HT1080 (cell line): ENCODE measurements around the gene MRPL39. TPM values are rescaled to one million over a fixed set of nuclear protein-coding genes. Genes with fewer than 3 reads are reported as not detected.

ENCODE experiments used
- DNase-seq: peaks from one replicate; pipeline ENCODE4 v3.0.0-alpha.2; 2015; ENCODE audit warnings: low read depth
- total RNA-seq: library from RNA; depleted of rRNA; stranded (reverse); fragments of >200 nt; shearing (Covaris generic); gene quantifications from 2 replicates; pipeline ENCODE4 v1.2.3, GENCODE V29; 2014; rRNA removed

The MRPL39 gene
- total RNA-seq, 1 experiment from 2014 or later: 51.9 TPM

DNA sequence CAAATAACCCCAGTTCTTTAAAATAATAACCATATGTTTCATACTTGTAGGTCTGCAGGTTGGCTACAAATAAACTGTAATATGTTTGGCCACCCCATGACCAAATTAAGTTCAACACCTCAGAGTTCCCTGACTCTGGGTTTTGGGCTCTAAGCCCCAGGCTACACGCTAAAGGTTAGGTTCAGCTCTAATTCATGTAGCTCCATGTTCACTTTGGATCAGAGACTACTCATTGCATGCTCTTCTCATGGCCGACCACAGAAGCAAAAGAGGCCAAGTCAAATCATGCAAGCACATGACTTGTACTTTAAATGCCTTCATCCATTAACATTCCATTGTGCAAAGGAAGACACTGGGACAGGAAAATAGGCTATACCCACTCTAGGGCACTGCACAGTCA lies 66.2 kb downstream of the MRPL39 start:
- DNase-seq: no peak

DNA sequence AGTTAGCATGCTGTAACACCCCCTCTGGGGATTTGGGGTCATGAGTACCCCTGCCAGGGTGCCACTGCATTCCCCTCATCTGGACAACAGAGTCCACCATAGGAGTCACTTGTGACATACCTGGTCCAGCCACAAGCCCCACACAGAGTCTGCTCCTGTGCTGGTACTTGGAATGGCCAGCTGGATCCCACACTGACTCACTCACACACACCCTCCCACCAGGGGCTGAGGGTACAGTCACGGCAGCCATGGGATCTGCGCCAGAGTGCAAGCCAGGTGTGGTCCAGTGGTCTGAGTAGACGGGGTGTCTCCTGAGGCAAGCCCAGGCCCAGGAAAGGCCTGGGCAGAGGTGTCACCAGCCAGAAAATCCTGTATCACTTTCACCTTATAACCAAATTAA lies 67.7 kb downstream of the MRPL39 start:
- no peak for DNase-seq

DNA sequence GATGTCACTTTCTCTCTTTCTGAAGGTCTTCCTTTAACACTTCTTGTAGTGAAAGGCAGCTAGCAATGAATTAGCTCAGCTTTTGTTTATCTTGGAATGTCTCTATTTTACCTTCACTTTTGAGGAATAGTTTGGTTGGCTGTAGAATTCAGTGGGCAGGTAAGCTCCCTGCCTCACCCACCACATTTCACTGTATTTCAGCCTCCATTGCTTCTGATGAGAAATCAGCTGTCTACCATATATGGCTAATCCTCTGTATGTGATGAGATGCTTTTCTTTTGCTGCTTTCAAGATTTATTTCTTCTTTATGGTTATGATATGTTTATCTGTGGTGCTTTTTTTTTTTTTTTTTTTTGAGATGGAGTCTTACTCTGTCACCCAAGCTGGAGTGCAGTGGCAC lies 70.1 kb downstream of the MRPL39 start:
- no peak for DNase-seq

DNA sequence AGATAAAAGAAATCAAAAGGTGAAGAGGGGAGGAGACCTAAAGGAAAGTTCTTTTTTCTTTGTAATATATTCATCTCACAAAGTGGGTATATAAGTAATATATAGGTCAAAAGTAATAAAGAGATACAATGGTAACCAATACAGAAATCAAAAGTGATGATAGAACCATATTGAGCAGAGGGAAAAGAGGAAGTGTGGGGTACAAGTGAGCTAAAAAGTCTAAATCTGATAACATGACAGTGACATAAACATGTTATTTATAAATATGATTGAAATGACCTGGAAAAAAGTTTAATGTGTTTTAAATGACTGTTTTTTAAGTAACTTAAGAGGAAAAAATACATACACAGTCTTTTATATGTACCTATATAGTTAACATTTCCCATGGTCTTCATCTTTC lies 70.5 kb downstream of the MRPL39 start:
- DNase-seq: no peak

DNA sequence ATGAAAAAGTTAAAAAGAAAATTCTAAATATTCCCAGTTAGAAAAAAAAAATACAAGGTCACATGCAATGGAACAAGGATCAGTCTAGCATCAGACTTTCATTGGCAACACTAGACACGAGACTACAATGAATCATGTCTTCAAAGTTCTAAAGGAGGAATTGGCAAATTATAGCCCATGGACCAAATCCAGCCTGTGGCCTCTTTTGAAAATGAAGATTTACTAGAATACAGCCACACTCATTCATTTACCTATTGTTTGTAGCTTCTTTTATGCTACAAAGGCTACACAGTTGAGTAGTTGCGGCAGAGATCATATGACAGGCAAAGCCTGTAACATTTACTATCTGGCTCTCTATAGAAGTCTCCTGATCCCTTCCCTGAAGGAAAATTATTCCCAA lies 71.4 kb downstream of the MRPL39 start:
- no peak for DNase-seq

Other genes with a start within 250 kb of the MRPL39 start
- gene JAM2, start 31.8 kb upstream of the MRPL39 start, total RNA-seq: 0.08 TPM in 1 of 2 replicates, not detected in the other
- 115 and 167 TPM in 2 replicates for gene ATP5PF, start 127.4 kb upstream of the MRPL39 start, total RNA-seq
- 19.6 and 19.7 TPM in 2 replicates for gene GABPA, start 127.5 kb upstream of the MRPL39 start, total RNA-seq